Measurements from ENCODE around the gene AARS2.

The AARS2 gene

GRCh38 chr6:44273617-44274016 lies 39.5 kb downstream of the AARS2 start:
- no peak for DNase-seq

DNA sequence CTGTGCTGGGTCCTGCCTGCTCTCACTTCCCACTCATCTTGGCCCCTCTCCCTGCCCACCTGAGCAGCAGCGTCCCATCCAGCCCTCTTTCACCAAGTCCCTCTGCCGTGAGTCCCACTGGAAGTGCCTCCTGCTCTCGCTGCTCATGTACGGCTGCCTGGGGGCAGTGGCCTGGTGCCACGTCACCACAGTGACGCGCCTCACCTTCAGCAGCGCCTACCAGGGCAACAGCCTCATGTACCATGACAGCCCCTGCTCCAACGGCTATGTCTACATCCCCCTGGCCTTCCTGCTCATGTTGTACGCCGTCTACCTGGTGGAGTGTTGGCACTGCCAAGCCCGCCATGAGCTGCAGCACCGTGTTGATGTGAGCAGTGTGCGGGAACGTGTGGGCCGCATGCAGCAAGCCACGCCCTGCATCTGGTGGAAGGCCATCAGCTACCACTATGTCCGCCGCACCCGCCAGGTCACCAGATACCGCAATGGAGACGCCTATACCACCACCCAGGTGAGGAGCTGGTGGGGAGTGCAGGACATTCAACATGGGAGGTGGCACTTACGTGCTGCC lies 40.1 kb downstream of the AARS2 start:
- no peak for DNase-seq

GRCh38 chr6:44272529-44272928 lies 40.6 kb downstream of the AARS2 start:
- DNase-seq, result no peak

DNA sequence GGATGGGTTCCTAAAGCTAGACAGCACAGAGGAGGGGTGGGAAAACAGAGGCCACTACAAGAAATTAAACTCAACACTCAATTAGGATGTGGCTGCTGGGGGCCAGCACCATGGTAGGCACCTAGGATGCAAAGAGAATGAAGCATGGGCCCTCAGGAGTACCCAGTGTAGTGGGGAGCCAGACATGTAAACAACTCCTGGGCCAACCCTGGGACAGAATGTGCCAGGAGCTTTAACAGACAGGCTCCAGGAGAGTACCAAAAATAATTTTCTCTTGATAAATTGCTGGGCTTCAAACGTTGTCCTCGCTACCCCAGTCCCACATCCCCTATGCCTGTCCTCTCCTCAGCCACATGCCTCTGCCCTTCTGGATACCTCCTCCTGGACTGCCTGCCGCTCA lies 41.2 kb downstream of the AARS2 start:
- no peak for DNase-seq

GRCh38 chr6:44271406-44271723 lies 41.8 kb downstream of the AARS2 start:
- no peak for DNase-seq

DNA sequence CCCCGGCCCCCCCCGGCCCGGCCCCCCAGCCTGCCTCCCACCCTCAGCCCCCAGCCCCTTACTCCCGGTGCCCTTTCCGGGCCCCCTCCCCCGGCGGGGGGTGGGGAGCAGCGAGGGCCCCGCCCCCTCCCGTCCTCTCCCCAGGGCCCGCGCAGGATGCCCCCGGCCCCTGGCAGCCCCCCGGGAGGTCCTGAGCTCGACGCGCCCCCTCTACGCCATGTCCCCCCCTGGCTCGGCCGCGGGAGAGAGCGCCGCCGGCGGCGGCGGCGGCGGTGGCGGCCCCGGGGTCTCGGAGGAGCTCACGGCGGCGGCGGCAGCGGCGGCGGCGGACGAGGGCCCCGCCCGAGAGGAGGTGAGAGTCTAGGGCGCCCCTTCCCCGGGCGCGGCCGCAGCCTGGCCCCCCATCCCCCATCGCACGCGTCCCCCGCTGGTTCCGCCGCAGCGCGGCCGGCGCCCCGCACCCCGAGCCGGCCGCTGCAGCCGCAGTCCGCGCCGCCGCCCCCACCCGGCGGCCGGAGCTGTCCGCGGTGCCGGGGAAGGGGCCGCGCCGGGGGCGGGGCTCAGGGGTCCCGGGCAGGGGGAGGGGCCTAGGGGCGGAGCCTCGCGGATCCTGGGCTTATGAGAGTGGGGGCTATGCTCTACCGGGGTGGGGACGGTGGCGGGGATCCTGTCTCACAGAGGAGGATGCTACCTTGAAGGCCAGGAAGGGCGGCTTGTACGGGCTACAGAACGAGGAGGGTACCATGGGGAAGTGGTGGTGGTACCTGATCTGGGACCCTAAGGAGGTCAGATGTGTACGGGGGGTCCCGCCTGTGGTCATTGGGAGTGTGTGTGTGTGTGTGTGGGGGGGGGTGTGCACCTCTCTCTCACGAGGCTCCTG lies 42.4 kb downstream of the AARS2 start:
- DNase-seq, result peak; percentile 28

DNA sequence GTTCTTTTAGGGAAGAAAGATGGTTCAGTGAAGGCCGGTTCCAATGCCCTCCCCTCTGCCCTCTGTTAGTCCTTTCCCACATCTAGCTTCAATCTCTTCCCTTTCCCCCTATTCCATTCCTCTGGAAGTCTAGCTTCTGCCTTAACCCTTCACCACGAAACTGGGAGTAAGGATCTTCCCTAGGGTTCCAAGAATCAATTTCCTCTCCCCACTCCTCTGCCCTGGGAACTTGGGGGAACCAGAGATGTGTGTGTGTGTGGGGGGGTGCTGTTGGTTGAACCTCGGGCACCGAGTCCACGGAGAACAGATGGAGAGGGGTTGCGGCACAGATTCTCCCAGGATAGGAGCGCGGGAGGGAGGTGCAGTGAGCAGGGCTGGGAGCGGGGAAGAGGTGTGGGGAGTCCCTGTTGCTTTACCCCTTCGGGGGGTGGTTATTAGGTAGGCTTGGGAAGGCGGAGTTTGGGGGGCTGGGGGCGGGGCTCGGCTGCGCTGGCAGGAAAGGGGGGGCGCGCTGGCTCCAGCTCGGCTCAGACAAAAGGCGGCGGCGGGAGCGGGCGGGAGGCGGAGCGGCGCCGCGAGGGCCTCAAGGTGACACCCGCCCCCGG lies 43.1 kb downstream of the AARS2 start, which contains the start of gene TMEM151B:
Gene TMEM151B (plus strand): TSS at position 530 of the 605 bp plus-strand sequence. CDS start 293 bp downstream, outside the sequence.
- DNase-seq, result no peak

DNA sequence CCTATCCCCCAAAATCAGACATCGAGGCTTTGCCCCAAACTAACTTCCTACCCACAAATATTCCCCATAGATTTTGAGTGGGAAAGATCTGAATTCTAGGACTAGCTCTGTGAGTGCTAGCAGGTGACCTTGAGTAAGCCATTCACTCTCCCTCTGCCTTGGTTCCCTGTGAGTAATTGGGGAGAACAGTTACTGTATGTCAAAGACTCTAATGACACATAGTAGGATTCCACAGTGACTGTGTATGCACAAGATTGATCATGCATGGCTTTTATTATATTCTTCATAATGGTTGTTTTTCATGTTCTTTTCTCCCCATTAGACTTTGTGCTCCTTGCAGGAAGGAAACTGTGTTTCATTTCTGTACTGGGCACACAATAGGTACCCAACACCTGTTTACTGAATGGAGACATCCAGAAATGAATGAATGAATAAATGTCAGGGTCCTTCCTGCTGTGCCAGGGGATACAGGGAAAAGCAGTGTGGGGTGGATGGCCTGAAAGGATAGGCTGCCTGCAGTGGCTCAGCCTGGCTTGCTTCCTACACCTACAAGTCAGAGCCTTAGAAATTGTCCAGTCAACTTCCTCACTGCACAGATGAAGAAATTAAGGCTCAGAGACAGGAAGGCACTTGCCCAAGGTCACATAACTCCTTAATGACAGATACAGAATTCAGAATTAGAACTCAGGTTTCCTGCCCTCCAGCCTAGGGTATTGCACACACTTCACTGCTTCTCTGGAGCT lies 43.8 kb downstream of the AARS2 start:
- no peak for DNase-seq

DNA sequence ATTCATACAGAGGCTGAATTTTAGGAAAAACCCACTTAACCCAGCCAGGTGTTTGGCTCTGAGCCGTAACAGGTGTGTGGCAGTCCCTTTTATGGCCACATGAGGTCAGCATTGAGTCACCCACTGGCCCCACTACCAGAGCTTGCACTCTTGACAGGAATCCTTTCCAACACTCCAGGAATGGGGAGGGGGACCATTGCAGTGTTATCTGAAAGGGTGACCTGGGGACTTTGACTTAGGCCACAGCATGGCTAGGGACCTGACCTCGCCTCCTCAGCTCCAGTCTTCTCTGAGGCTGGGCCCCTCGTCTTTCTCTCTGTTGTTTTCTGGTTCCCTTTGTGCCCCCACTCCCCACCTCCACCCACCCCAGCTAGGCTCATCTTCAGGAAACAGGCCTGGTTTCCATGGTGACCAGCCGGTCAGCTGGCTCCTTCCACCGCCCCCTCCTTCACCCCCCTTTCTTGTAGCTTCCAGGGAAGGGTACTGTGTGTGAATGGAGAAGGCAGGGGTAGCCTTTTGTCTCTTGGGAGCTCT lies 45.0 kb downstream of the AARS2 start:
- peak; percentile 83 for DNase-seq

GRCh38 chr6:44267252-44267651 lies 45.9 kb downstream of the AARS2 start:
- no peak for DNase-seq

- no peak for DNase-seq
Observed at GRCh38 chr6:44266347-44266746, 46.8 kb downstream of the AARS2 start.

DNA sequence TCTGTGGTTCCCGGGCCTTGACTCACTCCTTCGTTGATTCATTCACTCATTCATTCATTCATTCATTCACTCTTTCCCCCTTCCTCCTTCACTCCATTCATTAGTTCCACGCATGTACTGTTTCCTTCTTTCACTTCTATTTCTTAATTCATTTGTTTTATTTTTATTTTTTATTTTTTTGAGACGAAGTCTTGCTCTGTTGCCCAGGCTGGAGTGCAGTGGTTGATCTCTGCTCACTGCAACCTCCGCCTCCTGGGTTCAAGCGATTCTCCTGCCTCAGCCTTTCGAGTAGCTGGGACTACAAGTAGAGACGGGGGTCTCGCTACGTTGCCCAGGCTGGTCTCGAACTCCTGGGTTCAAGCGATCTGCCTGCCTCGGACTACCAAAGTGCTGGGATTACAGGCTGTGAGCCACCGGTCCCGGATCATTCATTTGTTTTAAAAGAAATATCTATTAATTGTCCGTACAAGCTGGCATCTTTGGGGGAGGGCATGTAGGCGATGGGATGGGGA lies 47.4 kb downstream of the AARS2 start:
- DNase-seq, result no peak

GRCh38 chr6:44265007-44265721 lies 48.0 kb downstream of the AARS2 start, which contains the start of gene NFKBIE:
NFKBIE (minus strand) TSS chr6:44265551; CDS start chr6:44265346, 205 bp downstream.
- peak; percentile 76 for DNase-seq

- no peak for DNase-seq
Observed at GRCh38 chr6:44264154-44265006, 48.8 kb downstream of the AARS2 start.

DNA sequence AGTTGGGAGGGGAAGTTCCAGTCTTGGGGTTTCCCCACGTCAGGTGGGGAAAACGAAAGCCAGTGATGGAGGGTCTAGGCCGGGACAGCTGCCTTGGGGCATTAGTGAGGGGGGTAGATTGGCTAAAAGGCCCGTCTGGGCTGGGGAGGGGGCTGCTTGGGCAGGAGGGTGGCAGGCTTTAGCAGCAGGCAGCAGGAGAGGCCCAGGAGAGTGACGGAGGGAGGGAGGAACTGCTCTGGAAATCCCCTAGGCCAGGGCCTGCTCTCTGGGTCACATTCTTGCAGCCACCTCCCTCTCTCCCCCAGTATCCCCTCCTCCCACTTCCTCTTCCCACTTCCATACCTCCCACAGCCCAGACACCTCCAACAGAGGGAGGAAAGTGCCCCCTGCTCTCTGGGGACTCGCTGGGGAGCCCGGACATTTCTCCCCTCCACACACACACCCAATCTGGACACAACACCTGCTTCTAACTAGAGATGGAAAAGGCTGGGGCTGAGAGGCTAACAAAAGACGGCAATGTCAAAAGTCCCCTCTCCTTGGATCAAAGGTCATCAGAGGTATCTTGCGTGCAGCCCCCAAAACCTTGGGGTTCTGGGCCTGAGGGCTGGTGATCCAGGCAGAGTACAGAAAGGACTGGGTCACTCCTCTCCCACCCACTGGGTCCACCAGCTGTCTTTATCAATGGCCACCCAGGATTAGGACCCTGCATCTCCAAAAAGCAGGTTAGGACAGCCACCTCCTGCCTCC lies 49.6 kb downstream of the AARS2 start:
- no peak for DNase-seq

DNA sequence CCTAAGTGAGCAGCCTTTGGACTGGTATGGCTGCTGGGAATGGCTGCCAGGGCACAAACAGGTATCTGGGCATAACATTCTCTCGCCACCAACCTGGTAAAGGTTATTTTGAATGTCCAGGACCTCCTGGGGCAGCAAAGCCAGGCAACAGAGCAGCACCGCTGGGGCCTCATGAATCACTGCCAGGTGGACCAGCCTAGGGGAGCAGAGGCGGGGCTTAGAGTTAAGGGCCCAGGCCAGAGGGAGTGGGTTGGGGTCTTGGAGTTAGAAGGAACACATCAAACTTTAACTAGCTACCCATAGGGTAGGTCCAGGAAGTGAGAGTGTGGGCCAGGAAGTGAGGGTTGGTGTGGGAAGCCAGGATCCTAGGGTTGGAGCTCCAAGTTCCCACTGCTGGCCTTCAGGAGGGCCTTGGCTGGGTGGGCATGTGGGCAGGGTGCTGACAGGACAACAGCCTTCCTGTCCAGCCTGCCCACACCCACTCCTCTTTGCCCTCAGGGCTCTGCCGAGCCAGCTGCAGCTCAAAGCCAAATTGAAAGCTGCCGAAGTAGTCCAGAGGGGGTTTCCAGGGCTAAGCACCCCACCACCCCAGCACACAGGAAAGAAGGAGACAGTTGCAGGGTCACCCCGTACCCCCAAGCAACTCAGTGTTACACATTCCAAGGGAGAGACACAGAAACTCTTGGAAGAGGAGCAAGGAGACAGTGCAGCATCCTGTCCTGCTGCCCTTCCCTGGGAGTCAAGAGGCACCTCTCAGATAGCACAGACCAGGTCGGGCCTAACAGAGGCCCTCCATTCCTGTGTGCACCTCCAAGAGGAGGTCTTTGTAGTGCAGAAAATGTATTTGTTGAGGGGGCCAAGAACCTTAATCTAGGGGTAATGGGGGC lies 50.4 kb downstream of the AARS2 start:
- DNase-seq, result no peak

- no peak for DNase-seq
Observed at GRCh38 chr6:44261581-44261980, 51.6 kb downstream of the AARS2 start.

- DNase-seq, result no peak
Observed at GRCh38 chr6:44260451-44261297, 52.5 kb downstream of the AARS2 start.

All from NCI-H748 treated with DMSO at 0.1 percent for 48 hours (cell line).